ENCODE results near the gene ZNF326.
"Not testable (repeated sequence)": the region's sequence is repeated elsewhere in the genome, so short reads cannot be mapped to it uniquely, and the experiment has no call there.

- not testable (repeated sequence) for TF ChIP-seq POLR2A, CTCF, POLR2AphosphoS5, EP300 (IDR thresholded peaks at IDR 0.05)
Measured at GRCh38 chr1:89997152-89997551, 2.2 kb downstream of the ZNF326 start.

All from suprapubic skin (tissue), 4 donors.